Measurements from ENCODE around the gene SLC44A1. TPM values are rescaled to one million over a fixed set of nuclear protein-coding genes. Genes with fewer than 3 reads are reported as not detected.
A peak's percentile ranks its signal among the peaks of the same experiment; 100 is the strongest.

SLC44A1 gene
- total and polyA plus RNA-seq, 10 of the 15 experiments (the other 5 are each of a cell fraction or from before 2014, with no cell fraction given): 2.4 to 21.2 (median 12.4) TPM

- Histone ChIP-seq H3K79me2 (ENCODE audit: control insufficient read depth, insufficient read depth, low read length) (no peaks in the 10 kb centered on the region), H3K4me1 (ENCODE audit: control insufficient read depth, insufficient read depth, low read length) (0 out of 2 replicates have a peak, but pooled peaks cover 6% of the 10 kb centered on the region), H2AFZ (ENCODE audit: control insufficient read depth, low read depth, low read length) (no peak overlapping the region), H3K9ac (ENCODE audit: control insufficient read depth, insufficient read depth, low read length) (no peak overlapping the region), H3K4me2 (ENCODE audit: control insufficient read depth, insufficient read depth) (no peak overlapping the region; the same call in 1 of the 2 replicates), H3K27ac (ENCODE audit: control insufficient read depth, insufficient read depth) (no peak overlapping the region), H3K4me3 (0 out of 2 replicates have a peak overlapping the region, but pooled peaks have one; percentile 12), H3K36me3 (ENCODE audit: control insufficient read depth in 2 of 2, insufficient read depth in 2 of 2, low read length in 1 of 2) (no peaks in the 10 kb centered on the region), H3K9me3 (replicated peaks; ENCODE audit: control insufficient read depth, insufficient read depth, low read length) (no peaks in the 10 kb centered on the region), H3K27me3 (replicated peaks in 1 of 2; ENCODE audit: control insufficient read depth in 2 of 2, insufficient read depth in 2 of 2, low read length in 1 of 2) (no peaks in the 10 kb centered on the region), H4K20me1 (ENCODE audit: control insufficient read depth, insufficient read depth) (no peaks in the 10 kb centered on the region)
- FAIRE-seq (no peak), DNase-seq (ENCODE audit: low read depth, low spot score) (no peak), ATAC-seq (peak; percentile 33; the same call in 2 of the 3 replicates)
- POLR2A ChIA-PET: no interaction called here
- RAD21 ChIA-PET (ENCODE audit: unreplicated experiment): interaction anchor here (1.2 to 3.1 kb wide), 3 partner anchors 11 to 28 kb away, joined by 5 to 20 read pairs (median 8); no protein-coding TSS in a partner anchor
- TF ChIP-seq POLR2A (IDR thresholded peaks at IDR 0.05; ENCODE audit: low read depth, low read length) (no peak), NR2C2 (IDR thresholded peaks at IDR 0.05; ENCODE audit: borderline replicate concordance, control insufficient read depth, insufficient read length, low read depth) (no peak), MLLT1 (IDR thresholded peaks at IDR 0.05) (no peak), ASH2L (IDR thresholded peaks at IDR 0.05; ENCODE audit: borderline replicate concordance, low read depth) (no peak), KAT2A (conservative IDR thresholded peaks at IDR 0.05; ENCODE audit: control insufficient read depth, low read depth, low read length) (no peak), PBX3 (IDR thresholded peaks at IDR 0.05; ENCODE audit: insufficient replicate concordance, low read depth, low read length) (no peak), GABPA (IDR thresholded peaks at IDR 0.05; ENCODE audit: low read depth) (no peak), ZNF274 (IDR thresholded peaks at IDR 0.05; ENCODE audit: insufficient read depth, insufficient read length) (no peak), LARP7 (IDR thresholded peaks at IDR 0.05) (no peak), MYB (IDR thresholded peaks at IDR 0.05; ENCODE audit: borderline replicate concordance, low read depth, low read length) (no peak), CHD4 (IDR thresholded peaks at IDR 0.05) (no peak), ZNF207 (IDR thresholded peaks at IDR 0.05; ENCODE audit: borderline replicate concordance) (no peak)
- in situ Hi-C loops (cut with MboI) (no loop called here), intact Hi-C loops (cut with micrococcal nuclease; ENCODE audit: unreplicated experiment) (no loop called here)
- SMC1A ChIA-PET (ENCODE audit: uncharacterized antibody, unreplicated experiment): interaction anchor here (0.5 to 1.7 kb wide), 9 partner anchors 11 to 85 kb away, joined by 3 to 9 read pairs (median 3); no protein-coding TSS in a partner anchor
- no TSS peak for BruUV-seq (replicated peaks)
- CTCF ChIA-PET: no interaction called here
These were observed 85.8 kb downstream of the SLC44A1 start for GRCh38 chr9:105330201-105330600.

Measured in GM12878 (cell line).